HG03439 (cell line): ENCODE measurements around the gene PKHD1.

Experiments used
- ATAC-seq: cut with Tn5 transposase; IDR thresholded peaks from one replicate; pipeline ENCODE4 v1.9.1; 2021; ENCODE audit warnings: mild to moderate bottlenecking, moderate library complexity; ENCODE audit not compliant: unreplicated experiment

Gene PKHD1, protein sequence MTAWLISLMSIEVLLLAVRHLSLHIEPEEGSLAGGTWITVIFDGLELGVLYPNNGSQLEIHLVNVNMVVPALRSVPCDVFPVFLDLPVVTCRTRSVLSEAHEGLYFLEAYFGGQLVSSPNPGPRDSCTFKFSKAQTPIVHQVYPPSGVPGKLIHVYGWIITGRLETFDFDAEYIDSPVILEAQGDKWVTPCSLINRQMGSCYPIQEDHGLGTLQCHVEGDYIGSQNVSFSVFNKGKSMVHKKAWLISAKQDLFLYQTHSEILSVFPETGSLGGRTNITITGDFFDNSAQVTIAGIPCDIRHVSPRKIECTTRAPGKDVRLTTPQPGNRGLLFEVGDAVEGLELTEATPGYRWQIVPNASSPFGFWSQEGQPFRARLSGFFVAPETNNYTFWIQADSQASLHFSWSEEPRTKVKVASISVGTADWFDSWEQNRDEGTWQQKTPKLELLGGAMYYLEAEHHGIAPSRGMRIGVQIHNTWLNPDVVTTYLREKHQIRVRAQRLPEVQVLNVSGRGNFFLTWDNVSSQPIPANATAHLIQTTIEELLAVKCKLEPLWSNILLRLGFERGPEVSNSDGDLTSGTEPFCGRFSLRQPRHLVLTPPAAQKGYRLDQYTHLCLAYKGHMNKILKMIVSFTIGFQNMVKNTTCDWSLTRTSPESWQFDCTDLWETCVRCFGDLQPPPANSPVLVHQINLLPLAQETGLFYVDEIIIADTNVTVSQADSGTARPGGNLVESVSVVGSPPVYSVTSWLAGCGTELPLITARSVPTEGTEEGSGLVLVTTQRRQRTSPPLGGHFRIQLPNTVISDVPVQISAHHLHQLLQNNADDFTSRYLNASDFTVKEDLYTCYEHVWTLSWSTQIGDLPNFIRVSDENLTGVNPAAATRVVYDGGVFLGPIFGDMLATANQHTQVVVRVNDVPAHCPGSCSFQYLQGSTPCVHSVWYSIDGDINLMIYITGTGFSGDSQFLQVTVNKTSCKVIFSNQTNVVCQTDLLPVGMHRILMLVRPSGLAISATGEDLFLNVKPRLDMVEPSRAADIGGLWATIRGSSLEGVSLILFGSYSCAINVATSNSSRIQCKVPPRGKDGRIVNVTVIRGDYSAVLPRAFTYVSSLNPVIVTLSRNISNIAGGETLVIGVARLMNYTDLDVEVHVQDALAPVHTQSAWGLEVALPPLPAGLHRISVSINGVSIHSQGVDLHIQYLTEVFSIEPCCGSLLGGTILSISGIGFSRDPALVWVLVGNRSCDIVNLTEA (N-terminal part only)

DNA sequence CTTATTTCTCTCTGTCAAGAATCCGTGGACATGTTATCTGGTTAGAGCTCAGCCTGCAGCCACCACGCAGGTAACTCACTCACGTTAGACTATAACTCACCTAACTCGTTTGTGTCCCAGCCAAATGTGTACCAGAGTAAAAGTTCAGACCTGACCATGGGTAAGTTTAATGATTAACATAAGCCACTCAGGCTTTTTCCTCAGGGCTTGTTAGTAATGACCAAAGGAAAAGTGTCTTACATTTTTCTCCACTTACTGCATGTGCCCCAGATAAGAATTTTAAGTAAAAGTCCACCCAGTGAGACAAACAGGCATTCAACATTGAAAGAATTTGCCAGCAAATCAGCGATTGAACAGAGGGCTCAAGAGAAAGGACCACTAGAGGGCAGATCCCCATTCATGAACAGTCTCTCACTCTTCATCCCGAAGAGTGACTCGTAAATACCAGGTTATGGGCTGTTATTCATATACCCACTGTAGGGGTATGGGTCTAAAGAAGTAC lies at the start of gene PKHD1:
Gene PKHD1, minus strand, starts transcription at position 116 of the 502 bp plus-strand sequence. CDS start 2,680 bp downstream, outside the sequence.
- ATAC-seq = no peak

DNA sequence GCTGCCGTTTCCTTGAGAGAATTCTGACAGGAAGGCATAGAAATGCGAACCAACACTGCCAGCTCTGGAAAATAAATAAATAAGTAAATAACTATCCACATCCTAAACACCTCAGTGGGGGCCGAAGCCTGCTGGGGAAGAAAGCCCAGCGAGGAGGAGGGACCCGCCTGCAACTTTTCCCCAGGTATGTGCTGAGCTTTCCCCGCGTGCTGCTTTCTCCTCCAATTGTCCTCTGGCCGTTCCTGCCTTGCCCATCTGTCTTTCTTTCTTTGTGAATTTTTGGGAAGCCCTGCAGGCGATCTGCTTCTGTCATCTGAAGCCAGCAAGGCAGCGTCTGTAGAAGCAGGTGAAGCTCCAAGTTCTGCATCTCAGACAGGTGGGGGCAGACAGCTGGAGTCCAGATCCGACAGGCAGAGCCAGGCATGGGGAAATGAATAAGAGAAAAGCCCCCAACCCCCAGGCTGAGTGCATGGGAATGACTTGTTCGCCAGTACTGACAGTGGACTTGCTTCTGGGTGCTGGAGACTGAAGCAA lies 49.6 kb upstream of the PKHD1 start:
- ATAC-seq = no peak

DNA sequence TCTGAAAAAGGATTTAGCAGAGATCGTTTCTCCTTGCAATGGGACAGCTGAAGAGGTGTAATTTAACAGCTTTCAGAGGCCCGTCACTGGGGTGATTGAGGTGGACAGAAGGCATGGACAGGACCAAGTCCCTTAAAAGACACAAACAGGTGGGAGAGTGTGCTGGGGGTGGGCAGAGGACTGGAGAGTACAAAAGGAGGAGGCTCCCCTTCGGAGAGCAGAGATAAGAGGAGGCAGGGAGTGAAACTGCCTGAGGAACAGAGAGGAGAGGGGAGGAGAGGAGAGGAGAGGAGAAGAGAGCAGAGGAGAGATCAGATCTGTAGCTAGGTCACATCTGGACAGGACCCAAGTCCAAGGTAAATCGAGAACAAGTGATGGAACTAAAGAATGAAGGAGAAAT lies 48.6 kb upstream of the PKHD1 start:
- ATAC-seq = no peak

DNA sequence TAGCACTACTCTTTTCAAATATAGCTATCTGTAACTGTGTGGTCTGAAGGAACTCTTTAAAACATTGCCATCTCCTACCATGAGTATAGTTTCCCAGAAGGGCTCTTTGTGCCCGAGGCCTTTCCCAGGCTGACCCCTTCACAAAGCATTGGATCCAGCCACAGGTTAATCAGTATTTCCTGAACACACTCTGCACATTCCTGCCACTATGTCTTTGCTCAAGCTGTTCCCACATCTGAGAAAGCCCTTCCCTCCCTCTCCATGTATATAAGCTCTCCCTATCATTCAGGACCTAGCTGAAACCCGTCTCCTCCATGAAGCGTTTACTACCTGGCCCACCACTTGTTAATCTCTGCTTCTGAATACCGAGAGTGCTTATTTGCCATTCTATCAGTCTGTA lies 47.8 kb upstream of the PKHD1 start:
- ATAC-seq = no peak

DNA sequence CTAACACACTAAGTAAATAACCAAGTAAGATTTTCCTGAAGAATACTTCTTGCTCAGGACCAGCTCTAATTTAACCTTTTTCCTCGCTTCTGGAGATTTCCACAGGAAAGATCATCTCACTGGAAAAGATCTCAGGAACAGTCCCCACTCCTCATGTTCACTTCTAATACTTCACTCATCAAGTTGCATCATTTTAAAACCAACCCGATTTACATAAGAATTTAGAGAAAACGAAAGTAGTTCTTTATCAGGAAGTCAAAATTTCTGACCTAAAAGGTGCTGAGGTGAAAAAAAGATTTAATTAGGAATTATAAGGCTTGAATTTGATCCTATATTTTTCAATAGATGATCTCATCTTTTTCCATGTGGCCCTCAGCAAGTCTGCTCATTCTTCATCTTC lies 46.6 kb upstream of the PKHD1 start:
- no peak for ATAC-seq

DNA sequence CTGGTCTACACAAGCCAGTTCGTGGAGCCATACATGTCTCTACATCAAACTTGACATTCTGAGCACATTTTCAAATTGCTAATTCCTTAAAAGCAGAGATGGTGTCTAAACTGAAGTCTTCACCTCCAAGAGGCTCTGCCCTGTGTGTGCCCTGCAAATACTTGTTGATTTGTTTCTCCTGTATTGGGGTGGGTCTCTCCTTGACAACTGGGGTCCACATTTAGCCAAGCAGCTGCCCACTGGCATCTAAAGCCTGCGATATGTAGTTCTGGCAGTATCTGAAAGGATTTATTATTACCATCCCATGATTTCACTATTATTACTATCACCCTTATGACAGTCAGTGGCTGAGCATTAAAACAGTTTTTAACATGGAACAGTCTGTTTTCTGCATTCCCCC lies 45.9 kb upstream of the PKHD1 start:
- no peak for ATAC-seq

DNA sequence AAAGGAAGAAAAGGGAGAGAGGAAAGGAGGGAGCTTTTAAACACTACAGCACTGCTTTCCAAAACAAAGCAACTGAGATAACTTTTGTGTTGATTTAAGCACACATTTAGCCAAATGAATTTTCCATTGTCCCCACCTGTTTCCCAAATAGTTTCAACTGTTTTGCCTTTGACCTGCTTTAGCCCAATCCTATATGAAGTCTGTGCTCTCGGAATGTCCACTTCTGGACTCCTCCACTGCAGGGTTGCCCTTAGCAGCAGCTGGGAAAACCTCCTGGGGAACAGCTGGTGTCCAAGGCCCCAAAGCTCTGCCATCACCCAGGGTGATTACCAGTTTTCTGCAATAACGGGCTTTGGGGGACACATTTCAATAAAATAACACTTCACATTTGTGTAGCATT lies 44.9 kb upstream of the PKHD1 start:
- no peak for ATAC-seq

DNA sequence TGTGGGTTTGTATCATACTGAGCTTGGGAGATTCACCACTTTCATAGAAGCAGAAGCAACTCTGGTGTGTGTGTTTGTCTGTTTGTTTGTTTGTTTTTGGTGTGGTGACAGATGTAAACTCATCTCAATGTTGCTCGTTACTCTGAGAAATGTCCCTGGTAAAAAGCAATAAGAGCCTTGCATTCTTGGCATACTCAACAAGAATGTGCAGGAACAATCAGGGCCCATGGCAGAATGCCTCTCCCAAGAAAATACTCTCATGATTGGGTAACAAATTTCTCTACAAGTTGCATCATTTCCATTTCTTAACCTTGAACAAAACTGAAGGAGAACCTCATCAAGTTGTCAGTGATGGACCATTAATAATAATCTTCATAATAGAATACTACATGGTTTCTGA lies 43.0 kb upstream of the PKHD1 start:
- no peak for ATAC-seq

DNA sequence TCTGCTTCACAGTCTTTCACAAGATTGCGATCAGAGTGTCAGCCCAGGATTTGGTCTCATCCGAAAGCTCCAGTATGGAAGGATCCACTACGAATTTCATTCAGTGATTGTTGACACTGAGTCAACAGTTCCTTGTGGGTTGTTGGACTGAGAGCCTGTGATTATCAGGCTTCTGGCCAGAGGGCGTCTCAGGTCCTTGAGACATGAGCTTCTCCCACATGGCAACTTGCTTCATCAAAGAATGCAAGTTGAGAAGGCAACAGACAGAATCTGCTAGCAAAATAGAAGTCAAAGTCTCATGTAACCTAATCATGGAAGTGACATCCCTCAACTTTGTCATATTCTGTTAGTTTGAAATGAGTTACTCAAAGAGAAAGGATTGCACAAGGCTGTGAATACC lies 40.5 kb upstream of the PKHD1 start:
- ATAC-seq = no peak

DNA sequence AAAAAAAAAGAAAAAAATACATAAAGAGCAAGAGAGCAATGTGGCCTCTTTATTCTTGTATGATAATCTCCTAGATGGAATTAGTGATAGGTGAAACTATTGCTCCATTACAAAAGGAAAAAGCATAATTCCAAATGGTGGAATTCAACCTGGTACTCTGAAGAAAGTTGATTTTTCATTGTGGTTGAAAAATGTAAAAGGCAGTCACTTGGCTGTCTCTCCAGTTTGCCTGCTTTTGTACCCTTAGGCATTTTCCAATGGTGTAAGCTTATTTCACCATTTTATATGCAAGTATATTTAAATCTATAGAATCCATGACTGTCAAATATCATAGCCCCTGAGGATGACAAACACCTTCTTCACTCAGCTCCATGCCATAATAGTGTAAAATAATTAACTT lies 38.8 kb upstream of the PKHD1 start:
- ATAC-seq = no peak

DNA sequence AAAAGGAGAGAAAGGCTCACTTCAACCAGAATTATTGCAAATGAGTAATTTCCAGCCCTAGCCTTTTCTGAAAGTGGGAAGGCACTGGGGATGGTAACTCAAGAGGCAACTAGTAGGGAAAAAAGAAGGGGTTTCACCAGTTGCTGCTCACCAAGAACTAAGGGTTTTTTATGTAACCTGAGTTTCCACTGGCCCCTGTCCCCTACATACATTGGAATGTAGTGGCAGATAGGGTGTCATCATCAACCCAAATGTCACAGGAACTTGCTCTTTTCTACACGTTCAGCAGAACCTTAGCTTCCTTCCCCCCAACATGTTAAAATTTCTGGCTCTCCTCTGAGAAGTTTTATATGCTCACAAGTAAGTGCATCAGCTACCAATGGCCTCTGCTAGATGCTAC lies 38.2 kb upstream of the PKHD1 start:
- ATAC-seq = no peak

DNA sequence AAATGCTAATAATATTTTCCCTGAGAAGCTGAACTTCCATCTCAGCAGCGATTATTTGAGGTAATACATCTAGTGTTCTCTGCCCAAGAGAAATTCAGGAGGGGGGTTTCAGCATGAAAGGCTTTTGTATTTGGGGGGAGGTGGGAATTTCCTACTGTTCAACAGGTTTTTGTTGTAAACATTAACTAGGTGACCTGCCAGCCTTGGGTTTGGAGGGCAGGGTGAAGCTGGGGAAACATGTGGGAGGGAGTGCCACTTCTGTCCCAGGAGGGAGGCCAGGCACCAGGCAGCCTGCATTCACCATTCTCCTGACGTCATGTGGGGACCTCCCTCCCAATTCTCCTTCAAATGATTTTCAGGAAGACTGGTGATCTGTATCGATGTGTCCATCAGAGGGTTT lies 37.7 kb upstream of the PKHD1 start:
- ATAC-seq = no peak

DNA sequence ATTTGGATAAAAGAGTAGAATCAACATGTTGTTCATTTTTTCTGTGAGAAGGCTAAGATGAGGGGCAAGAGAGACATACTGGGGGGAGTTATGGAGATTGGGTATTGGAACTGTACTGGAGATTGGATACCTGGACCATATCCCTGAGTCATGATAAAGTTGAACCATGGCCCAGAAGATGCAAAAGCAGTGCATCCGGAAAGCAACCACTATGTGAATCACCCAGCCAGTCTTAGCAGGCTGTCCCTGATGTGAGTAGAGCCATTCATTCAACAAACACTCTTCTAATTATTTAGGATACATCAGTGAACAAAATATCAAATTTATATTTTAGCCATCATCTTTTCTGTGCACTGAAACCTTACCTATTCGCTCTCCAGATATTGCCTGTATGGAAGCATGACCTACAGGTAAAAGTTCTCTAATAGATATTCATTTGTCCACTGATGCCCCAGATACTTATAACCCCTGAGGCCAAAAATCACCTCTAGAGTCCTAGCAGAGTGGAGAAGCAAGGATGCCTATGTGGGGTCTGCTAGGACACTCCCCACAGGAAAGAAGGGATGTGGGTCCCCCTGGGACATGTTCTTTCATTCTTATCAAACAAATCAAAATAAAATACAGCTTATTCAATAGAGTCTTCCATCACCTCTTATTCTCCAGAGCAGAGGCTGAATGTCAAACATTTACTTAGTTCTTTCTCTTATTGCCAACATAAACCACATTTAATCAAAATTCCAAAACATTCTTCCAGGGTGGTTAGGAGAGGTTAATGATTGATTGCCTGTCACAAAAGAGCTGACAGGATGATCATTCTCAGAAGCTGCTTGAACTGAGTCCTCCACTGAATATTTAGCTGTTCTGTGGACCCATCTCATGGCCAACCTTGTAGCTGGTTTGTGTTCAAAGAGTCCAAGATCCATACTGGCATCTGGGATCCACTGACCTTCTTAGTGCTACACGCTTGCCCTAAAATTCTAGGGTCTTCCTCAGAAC lies 37.0 kb upstream of the PKHD1 start:
- ATAC-seq = no peak

DNA sequence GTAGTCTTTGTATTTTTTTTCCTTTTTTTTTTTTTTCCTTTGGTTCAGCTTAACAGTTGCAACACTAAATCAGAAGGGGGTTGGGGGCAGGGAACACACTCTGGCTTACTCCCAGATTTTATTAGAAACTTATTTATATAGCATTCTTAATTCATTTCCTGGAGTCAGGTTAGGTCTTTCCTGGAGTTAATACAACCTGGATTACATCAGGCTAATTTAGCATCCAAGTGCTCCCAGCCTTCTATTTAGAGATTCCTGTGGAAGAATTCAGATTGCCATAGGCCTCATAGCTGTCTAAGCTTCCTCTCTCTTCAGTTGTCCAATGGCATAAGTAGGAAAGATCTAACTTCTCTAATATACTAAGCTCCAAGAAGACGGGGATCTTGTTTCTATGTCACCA lies 35.8 kb upstream of the PKHD1 start:
- no peak for ATAC-seq

DNA sequence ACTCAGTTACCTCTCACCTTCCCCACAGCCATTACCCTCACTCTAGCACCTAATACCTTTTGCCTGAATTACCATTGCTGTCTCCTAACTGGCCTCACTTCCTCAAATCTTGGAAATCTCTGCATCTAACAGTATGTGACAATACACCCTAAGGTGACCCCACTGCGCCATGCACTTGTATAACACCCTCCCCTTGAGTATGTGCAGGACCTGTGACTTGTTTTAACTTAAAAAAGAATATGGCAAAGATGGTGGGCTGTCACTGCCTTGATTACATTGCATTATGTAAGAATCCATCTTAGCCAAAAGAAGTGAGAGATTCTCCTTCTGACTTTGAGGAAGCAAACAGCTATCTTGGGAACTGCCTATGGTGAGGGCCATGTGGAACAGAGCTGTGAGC lies 29.9 kb upstream of the PKHD1 start:
- no peak for ATAC-seq

DNA sequence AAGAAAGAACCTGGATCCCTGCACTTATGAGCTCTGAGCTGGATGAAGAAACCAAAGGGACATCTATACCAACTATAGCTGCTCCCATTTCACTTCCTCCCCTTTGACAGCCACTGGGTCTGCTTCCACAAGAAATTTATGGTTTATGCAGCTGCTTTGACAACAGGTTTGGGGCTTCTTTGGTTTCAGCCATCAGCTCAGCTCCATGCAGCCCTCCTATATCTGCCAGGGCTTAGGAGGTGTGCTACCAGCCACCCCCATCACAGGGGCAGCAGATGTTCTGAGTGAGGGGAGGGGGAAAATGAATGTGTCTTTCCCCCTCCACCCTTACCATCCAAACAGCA lies 29.2 kb upstream of the PKHD1 start:
- no peak for ATAC-seq

DNA sequence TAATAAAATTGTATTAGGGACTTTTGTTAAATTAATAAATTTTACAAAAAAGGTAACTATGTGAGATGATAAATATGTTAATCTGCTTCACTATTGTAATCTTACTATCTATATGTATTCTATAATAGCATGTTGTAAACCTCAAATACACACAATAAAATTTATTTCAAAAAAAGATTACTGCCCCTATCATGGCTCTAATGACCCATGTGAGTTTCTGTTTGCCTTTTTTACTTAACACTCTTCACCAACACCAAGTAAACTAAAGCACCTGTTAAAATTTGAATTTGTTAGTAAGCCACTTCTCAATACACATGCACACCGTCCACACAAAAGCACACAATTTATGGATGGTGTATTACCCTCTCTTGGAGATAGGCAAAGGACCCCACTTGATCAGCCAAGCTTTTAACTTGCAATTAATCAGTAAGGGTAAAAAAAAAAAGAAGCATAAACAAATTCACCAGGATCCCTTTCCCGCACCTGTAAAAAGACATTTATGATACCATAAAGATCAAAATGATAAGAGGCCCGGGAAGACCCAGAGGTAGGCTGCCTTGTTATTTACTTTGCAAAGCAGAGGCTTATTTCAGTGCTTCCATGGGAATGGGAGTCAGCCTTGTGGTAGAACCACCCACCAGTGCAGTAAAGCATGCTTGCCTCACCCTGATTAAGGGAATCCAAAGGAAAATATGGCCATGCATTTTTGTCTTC lies 28.6 kb upstream of the PKHD1 start:
- no peak for ATAC-seq

DNA sequence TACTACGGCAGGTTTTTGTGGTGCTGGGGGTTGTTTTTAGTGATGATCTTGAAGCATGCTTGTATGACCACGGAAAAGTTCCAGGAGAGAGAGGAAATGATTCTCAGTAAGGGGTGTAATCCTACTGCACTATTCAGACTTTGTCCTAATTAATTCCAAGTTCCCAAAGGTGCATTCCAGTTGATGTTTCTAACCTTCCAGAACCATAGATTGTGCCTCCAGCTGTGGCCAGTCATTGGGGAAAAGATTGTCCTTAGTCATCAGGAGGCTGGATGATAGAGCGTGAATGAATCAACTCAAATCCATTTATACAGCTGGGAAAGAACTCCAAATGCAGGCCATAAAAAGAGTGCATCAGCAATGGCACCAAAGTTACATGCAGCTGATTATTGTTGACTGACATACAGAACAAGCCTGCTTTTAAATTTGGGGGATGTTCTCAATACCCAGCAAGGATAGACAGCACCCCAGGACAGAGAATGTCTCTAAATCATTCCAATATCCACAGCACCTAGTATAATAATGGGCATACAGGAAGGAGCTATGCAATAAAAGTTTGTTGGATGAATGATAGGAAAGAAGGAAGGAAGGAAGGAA lies 27.8 kb upstream of the PKHD1 start:
- no peak for ATAC-seq

DNA sequence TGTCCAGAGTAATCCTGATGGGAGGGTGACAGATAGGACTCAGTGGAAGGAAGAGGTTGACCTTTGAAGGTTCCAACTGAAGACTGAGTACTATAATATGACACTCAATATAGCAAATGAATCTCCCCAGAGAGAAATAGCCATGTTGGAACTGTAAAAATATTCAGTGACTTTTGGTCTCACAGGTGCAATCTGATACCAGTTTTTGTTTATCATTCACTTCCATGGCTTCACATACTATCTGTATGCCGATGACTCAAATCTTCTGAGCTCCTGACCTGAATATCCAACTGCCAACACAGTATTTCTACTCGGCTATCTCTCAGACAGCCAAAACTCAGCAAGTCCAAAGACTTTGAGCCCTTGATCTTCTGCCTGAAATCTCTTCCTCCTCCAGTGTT lies 21.8 kb upstream of the PKHD1 start:
- no peak for ATAC-seq
